Stomach (tissue), 9 donors: ENCODE measurements around the gene INSIG1. TPM values are rescaled to one million over a fixed set of nuclear protein-coding genes. Genes with fewer than 3 reads are reported as not detected.

Source experiments
- DNase-seq, 2 donors: peaks; one replicate each; pipeline versions ENCODE4 v3.0.0 to v3.0.0-alpha.2; 2013 to 2019
- H3K27ac ChIP-seq, 5 donors: fragments of 200-600 bp in 4 of 5; sonication (generic) in 4 of 5; one replicate each; pipeline ENCODE4 v1.5.1; 2013 to 2019; ENCODE audit warnings: mild to moderate bottlenecking in 1 of 5, moderate library complexity in 1 of 5
- H3K27me3 ChIP-seq, 3 donors: fragments of 200-600 bp; sonication (generic); one replicate each; pipeline ENCODE4 v1.5.1; 2017 to 2019; ENCODE audit warnings: mixed run types in 1 of 3
- H3K36me3 ChIP-seq, 4 donors: fragments of 200-600 bp; sonication (generic); 1 replicate in 3 of 4; 2 replicates in 1 of 4; pipeline ENCODE4 v1.5.1; 2016 to 2019
- H3K4me1 ChIP-seq, 4 donors: fragments of 200-600 bp; sonication (generic); one replicate each; pipeline ENCODE4 v1.5.1; 2016 to 2019
- H3K4me3 ChIP-seq, 4 donors: fragments of 200-600 bp; sonication (generic) in 3 of 4; one replicate each; pipeline ENCODE4 v1.5.1; 2016 to 2019; ENCODE audit warnings: mild to moderate bottlenecking in 1 of 4
- H3K9me3 ChIP-seq, 4 donors: fragments of 200-600 bp; sonication (generic); one replicate each; pipeline ENCODE4 v1.5.1; 2016 to 2019
- CTCF ChIP-seq, 7 experiments: fragments of 450-650 bp in 4 of 7; fragments of 200-600 bp in 3 of 7; sonication (generic) in 3 of 7; IDR thresholded peaks; one replicate each; pipeline ENCODE4 v1.5.1; 2016 to 2019; ENCODE audit warnings: antibody characterized with exemption in 7 of 7, control low read depth in 2 of 7, mild to moderate bottlenecking in 1 of 7
- EP300 ChIP-seq: sonication (generic); formaldehyde crosslinking; IDR thresholded peaks from one replicate; pipeline ENCODE4 v1.6.1; 2017; ENCODE audit warnings: antibody characterized with exemption
- POLR2A ChIP-seq, 4 donors: fragments of 450-650 bp; IDR thresholded peaks; one replicate each; pipeline ENCODE4 v1.6.1; 2016; ENCODE audit warnings: antibody characterized with exemption in 4 of 4, control low read depth in 2 of 4, mild to moderate bottlenecking in 1 of 4, moderate library complexity in 1 of 4
- POLR2AphosphoS5 ChIP-seq, 3 donors: sonication (generic); formaldehyde crosslinking; IDR thresholded peaks; one replicate each; pipeline ENCODE4 v1.6.1; 2016; ENCODE audit warnings: antibody characterized with exemption in 3 of 3
- WGBS, 5 donors: extraction: QIAGEN DNeasy Blood & Tissue Kit in 3 of 5; methylation state at CpG; one replicate each; pipeline versions ENCODE4 v1.1.5 to v1.1.7; 2013 to 2018; 5-methylcytosine and 5-hydroxymethylcytosine counted together
- intact Hi-C: fragments of 100-400 bp; cut with DNase I; formaldehyde crosslinking; loops from one replicate; pipeline ENCODE4 v1.15.1; 2023; ENCODE audit warnings: low total_unique reads
- polyA plus RNA-seq, 3 donors: library from polyadenylated mRNA; stranded (reverse); fragments of 200-250 nt; gene quantifications; one replicate each; pipeline ENCODE4 v1.2.3, GENCODE V29; 2013
- total RNA-seq, 5 donors: library from RNA; depleted of rRNA; stranded (reverse); fragments of >200 nt; gene quantifications; one replicate each; pipeline versions ENCODE4 v1.1.0 to v1.2.3, GENCODE V29; 2014 to 2016
- donor health status: healthy with polysubstance abuse.
- donor health status: Bipolar disorder and iron deficiency.
- donor health status: healthy.

INSIG1 gene
- total and polyA plus RNA-seq, 8 donors: 9.9 to 65.2 (median 34.2) TPM

GRCh38 chr7:155252444-155252887, 45.2 kb upstream of the INSIG1 start:
- DNase-seq: no peak
- intact Hi-C loops: no loop called here
- peak overlapping the region in 4 of 5 donors; percentile 33 to 44 (median 41) for H3K27ac ChIP-seq
- H3K4me3 ChIP-seq: no peak overlapping the region
- H3K36me3 ChIP-seq: no peaks in the 10 kb centered on the region
- peaks cover 0 to 40% (median 0%) of the 10 kb centered on the region in 3 donors for H3K27me3 ChIP-seq
- peaks cover 0 to 2% (median under 1%) of the 10 kb centered on the region in 4 donors for H3K4me1 ChIP-seq
- H3K9me3 ChIP-seq: no peaks in the 10 kb centered on the region
- WGBS, 5 donors: 52 to 69% (median 62%) methylated on average over 8 of the region's 8 CpGs
- TF ChIP-seq POLR2AphosphoS5 (IDR thresholded peaks at IDR 0.05) (no peak), POLR2A (IDR thresholded peaks at IDR 0.05) (no peak), CTCF (IDR thresholded peaks at IDR 0.05) (no peak), EP300 (no peak)

- peak in 1 of 2 donors; percentile 33 for DNase-seq
- intact Hi-C loops: no loop called here
- H3K27me3 ChIP-seq: peaks cover 0 to 40% (median 0%) of the 10 kb centered on the region in 3 donors
- no peaks in the 10 kb centered on the region for H3K36me3 ChIP-seq
- 73 to 83% (median 82%) methylated on average over 18 to 24 of the region's 24 CpGs for WGBS, 5 donors
- H3K4me3 ChIP-seq: no peak overlapping the region
- H3K27ac ChIP-seq: peak overlapping the region in 4 of 5 donors; percentile 31 to 44 (median 36)
- TF ChIP-seq POLR2A (IDR thresholded peaks at IDR 0.05) (no peak), CTCF (IDR thresholded peaks at IDR 0.05) (no peak), EP300 (no peak)
- H3K9me3 ChIP-seq: no peaks in the 10 kb centered on the region
- peaks cover 0 to 7% (median 3%) of the 10 kb centered on the region in 4 donors for H3K4me1 ChIP-seq
These were observed 44.7 kb upstream of the INSIG1 start for GRCh38 chr7:155252892-155253501.

- Histone ChIP-seq H3K36me3 (no peaks in the 10 kb centered on the region), H3K27me3 (peaks cover 0 to 40% (median 0%) of the 10 kb centered on the region in 3 donors), H3K9me3 (no peaks in the 10 kb centered on the region), H3K27ac (peak overlapping the region in 3 of 5 donors; percentile 31 to 41 (median 38)), H3K4me1 (peaks cover 0 to 10% (median 4%) of the 10 kb centered on the region in 4 donors), H3K4me3 (no peak overlapping the region)
- TF ChIP-seq EP300 (no peak), POLR2AphosphoS5 (IDR thresholded peaks at IDR 0.05) (peak in 2 of 3 donors; percentile 26 to 50), CTCF (IDR thresholded peaks at IDR 0.05) (no peak), POLR2A (IDR thresholded peaks at IDR 0.05) (no peak)
- intact Hi-C loops: no loop called here
- WGBS, 5 donors: 65 to 83% (median 73%) methylated on average over 8 of the region's 8 CpGs
- DNase-seq: peak in 1 of 2 donors; percentile 70
These were observed 43.7 kb upstream of the INSIG1 start for GRCh38 chr7:155254018-155254417.

- Histone ChIP-seq H3K4me1 (peaks cover 0 to 10% (median 4%) of the 10 kb centered on the region in 4 donors), H3K27me3 (peaks cover 0 to 39% (median 0%) of the 10 kb centered on the region in 3 donors), H3K36me3 (no peaks in the 10 kb centered on the region), H3K27ac (no peak overlapping the region), H3K9me3 (no peaks in the 10 kb centered on the region), H3K4me3 (no peak overlapping the region)
- 88 to 95% (median 90%) methylated on average over 10 of the region's 10 CpGs for WGBS, 5 donors
- intact Hi-C loops: no loop called here
- TF ChIP-seq EP300 (no peak), CTCF (IDR thresholded peaks at IDR 0.05) (no peak), POLR2AphosphoS5 (IDR thresholded peaks at IDR 0.05) (no peak), POLR2A (IDR thresholded peaks at IDR 0.05) (no peak)
- no peak for DNase-seq
These were observed 42.6 kb upstream of the INSIG1 start for GRCh38 chr7:155255071-155255470.
